MG63 (cell line): ENCODE measurements around the gene TRMT10B. TPM values are rescaled to one million over a fixed set of nuclear protein-coding genes. Genes with fewer than 3 reads are reported as not detected.
"Not testable (repeated sequence)": the region's sequence is repeated elsewhere in the genome, so short reads cannot be mapped to it uniquely, and the experiment has no call there.

Experiments
- DNase-seq: peaks from one replicate; pipeline ENCODE4 v3.0.0-alpha.2; 2020
- H3K27me3 ChIP-seq: fragments of 250-450 bp; sonication (Bioruptor Pico); 2 replicates; pipeline ENCODE4 v1.5.1; 2020; ENCODE audit warnings: mild to moderate bottlenecking, moderate library complexity
- H3K36me3 ChIP-seq: fragments of 250-450 bp; sonication (Bioruptor Pico); 2 replicates; pipeline ENCODE4 v1.5.1; 2020; ENCODE audit warnings: mild to moderate bottlenecking, moderate library complexity
- H3K4me3 ChIP-seq: fragments of 250-450 bp; sonication (Bioruptor Pico); 2 replicates; pipeline ENCODE4 v1.5.1; 2020; ENCODE audit warnings: mild to moderate bottlenecking, moderate library complexity
- H3K9me3 ChIP-seq: fragments of 250-450 bp; sonication (Bioruptor Pico); 2 replicates; pipeline ENCODE4 v1.5.1; 2020; ENCODE audit warnings: mild to moderate bottlenecking, moderate library complexity
- total RNA-seq: library from RNA; depleted of rRNA; stranded (reverse); fragments of >200 nt; shearing (Covaris generic); gene quantifications from 2 replicates; pipeline ENCODE4 v1.2.3, GENCODE V29; 2014; ENCODE audit warnings: low replicate concordance

The TRMT10B gene
- total RNA-seq, 1 experiment from 2014 or later, result 1.5 TPM

DNA sequence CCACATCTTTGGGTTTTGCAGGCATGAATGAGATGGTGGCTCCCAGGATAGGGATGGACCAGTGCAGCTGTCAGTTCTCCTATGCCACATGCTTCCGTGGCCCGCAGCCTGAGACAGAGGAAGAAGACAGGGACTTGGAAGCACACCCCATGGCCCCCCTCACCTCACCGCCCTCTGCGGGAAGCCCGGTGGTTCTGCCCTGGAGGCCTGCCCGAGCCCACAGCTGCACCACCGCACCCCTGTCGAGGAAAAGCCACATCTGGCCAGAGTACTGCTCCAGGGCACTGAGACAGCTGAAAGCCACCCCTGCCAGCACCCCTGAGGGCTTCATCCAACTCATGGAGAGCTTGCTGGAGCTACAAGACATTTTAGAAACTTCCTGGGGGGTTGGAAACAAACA lies 7.6 kb upstream of the TRMT10B start:
- Histone ChIP-seq H3K4me3 (no peak overlapping the region), H3K36me3 (no peaks in the 10 kb centered on the region), H3K9me3 (no peaks in the 10 kb centered on the region), H3K27me3 (no peaks in the 10 kb centered on the region)
- peak; percentile 62 for DNase-seq

DNA sequence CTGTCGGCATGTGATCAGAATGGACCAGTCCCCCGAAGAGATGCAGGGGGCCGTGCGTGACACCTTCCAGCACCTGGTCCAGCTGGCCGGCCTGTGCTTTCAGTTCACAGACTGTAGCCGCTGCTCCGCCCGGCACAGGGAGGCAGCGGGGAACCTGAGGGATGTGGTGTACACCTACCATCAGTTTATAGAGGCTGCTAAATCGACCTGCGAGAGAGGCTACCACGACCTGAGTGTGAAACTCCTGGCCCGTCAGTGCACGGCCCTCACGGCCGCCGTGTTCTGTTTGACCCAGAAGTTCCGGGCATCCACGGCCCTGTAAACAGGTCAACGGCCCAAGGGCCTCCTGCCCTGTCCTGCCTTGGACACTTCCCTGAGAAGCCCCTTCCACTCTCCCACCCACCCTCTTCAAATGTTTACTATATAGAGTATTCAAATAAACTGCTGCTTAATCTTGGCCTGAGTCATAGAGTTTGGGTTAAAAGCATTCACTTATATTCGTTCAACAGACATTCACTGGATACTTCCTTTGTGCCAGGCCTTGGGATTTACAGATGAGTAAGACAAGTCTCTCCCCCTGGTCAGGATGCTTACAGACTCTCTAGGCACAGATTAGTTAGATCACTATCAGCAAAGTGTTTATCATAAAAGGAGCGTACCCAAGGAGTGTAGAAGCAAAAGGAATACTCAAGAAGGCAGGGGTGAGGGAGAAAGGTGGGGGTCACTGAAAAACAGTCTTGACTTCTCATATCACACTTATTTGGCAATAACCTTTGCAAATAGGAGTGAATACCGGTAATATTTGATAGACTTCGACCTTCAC lies 6.9 kb upstream of the TRMT10B start:
- Histone ChIP-seq H3K9me3 (no peaks in the 10 kb centered on the region), H3K27me3 (no peaks in the 10 kb centered on the region), H3K36me3 (no peaks in the 10 kb centered on the region), H3K4me3 (no peak overlapping the region)
- DNase-seq, result peak; percentile 23

GRCh38 chr9:37747271-37747753 lies 6.3 kb upstream of the TRMT10B start:
- peak; percentile 45 for DNase-seq
- H3K27me3 ChIP-seq, result no peaks in the 10 kb centered on the region
- no peak overlapping the region for H3K4me3 ChIP-seq
- H3K36me3 ChIP-seq, result no peaks in the 10 kb centered on the region
- H3K9me3 ChIP-seq, result no peaks in the 10 kb centered on the region

- Histone ChIP-seq H3K36me3 (no peaks in the 10 kb centered on the region), H3K9me3 (peaks cover 3% of the 10 kb centered on the region), H3K4me3 (no peak overlapping the region), H3K27me3 (no peaks in the 10 kb centered on the region)
- DNase-seq, result no peak
These were observed 4.5 kb upstream of the TRMT10B start for GRCh38 chr9:37749129-37749528.

- no peak overlapping the region for H3K4me3 ChIP-seq
- no peaks in the 10 kb centered on the region for H3K27me3 ChIP-seq
- peaks cover 3% of the 10 kb centered on the region for H3K9me3 ChIP-seq
- no peaks in the 10 kb centered on the region for H3K36me3 ChIP-seq
- DNase-seq, result no peak
These were observed 2.4 kb upstream of the TRMT10B start for GRCh38 chr9:37751186-37751585.

DNA sequence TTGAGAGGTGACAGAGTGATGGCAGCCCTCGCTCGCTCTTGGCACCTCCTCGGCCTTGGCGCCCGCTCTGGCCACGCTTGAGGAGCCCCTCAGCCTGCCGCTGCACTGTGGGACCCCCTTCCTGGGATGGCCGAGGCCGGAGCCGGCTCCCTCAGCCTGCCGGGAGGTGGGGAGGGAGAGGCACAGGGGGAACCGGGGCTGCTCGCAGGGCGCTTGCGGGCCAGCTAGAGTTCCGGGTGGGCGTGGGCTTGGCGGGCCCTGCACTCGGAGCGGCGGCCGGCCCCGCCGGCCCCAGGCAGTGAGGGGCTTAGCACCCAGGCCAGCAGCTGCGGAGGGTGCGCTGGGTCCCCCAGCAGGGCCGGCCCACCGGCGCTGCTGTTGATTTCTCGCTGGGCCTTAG lies 1.9 kb upstream of the TRMT10B start:
- not testable (repeated sequence) for H3K4me3 ChIP-seq, H3K9me3 ChIP-seq, H3K27me3 ChIP-seq, H3K36me3 ChIP-seq, DNase-seq

GRCh38 chr9:37752112-37752511 lies 1.5 kb upstream of the TRMT10B start:
- not testable (repeated sequence) for H3K9me3 ChIP-seq, H3K4me3 ChIP-seq, H3K27me3 ChIP-seq, H3K36me3 ChIP-seq, DNase-seq

- DNase-seq, result no peak
- H3K4me3 ChIP-seq, result peak overlapping the region; percentile 56
- no peaks in the 10 kb centered on the region for H3K27me3 ChIP-seq
These were observed 740 bp upstream of the TRMT10B start for GRCh38 chr9:37752642-37753488.

DNA sequence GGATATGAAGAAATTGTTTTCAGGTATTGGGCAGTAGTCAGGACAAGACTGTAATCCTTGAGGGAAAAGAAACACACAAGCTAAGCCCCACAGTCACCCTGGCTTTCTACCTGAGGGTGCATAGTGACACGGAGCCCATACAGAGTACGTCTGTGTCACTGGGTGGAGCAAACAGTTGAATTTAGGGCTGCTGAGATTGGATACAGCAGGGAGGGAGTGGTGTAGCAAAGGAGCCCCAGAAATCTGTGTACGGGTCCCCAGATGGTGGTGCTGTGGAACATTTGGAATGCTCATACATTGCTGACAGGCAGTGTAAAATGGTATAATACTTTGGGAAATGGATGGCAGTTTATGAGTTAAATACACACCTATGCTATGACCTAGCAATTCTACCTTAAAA lies 5.1 kb downstream of the TRMT10B start:
- H3K27me3 ChIP-seq, result no peaks in the 10 kb centered on the region
- H3K36me3 ChIP-seq, result no peaks in the 10 kb centered on the region
- no peak overlapping the region for H3K4me3 ChIP-seq
- no peak for DNase-seq
- no peaks in the 10 kb centered on the region for H3K9me3 ChIP-seq

More at GRCh38 chr9:37752642-37753488, 740 bp upstream of the TRMT10B start:
- H3K36me3 ChIP-seq, result no peaks in the 10 kb centered on the region
- peaks cover 3% of the 10 kb centered on the region for H3K9me3 ChIP-seq

- H3K36me3 ChIP-seq, result no peaks in the 10 kb centered on the region
- H3K27me3 ChIP-seq, result no peaks in the 10 kb centered on the region
- no peak for DNase-seq
- H3K9me3 ChIP-seq, result no peaks in the 10 kb centered on the region
- no peak overlapping the region for H3K4me3 ChIP-seq
These were observed 7.0 kb downstream of the TRMT10B start for GRCh38 chr9:37760416-37761161.

GRCh38 chr9:37761511-37761910 lies 7.9 kb downstream of the TRMT10B start:
- Histone ChIP-seq H3K4me3 (no peak overlapping the region), H3K36me3 (no peaks in the 10 kb centered on the region), H3K27me3 (no peaks in the 10 kb centered on the region), H3K9me3 (no peaks in the 10 kb centered on the region)
- DNase-seq, result no peak

DNA sequence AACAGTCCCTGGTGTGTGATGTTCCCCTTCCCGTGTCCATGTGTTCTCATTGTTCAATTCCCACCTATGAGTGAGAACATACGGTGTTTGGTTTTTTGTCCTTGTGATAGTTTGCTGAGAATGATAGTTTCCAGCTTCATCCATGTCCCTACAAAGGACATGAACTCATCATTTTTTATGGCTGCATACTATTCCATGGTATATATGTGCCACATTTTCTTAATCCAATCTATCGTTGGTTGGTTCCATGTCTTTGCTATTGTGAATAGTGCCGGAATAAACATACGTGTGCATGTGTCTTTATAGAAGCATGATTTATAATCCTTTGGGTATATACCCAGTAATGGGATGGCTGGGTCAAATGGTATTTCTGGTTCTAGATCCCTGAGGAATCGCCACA lies 11.7 kb downstream of the TRMT10B start:
- not testable (repeated sequence) for H3K27me3 ChIP-seq, H3K36me3 ChIP-seq, H3K4me3 ChIP-seq, H3K9me3 ChIP-seq, DNase-seq

DNA sequence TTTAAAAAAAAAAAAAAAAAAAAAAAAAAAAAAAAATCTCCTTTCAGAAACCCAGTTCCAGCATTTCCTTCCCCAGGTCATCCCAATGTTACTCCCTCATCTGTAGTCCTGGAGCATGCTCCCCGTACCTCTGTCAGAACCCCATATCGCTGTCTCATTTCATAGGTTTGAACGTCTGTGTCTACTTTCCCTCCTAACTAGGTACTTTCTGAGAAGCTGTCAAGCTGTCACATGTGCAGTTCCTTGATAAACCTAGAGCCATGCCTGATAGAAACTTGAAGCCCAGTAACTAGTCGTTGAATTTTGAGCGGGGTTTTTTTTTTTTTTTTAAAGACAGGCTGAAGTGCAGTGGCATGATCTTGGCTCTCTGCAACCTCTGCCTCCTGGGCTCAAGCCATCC lies 15.7 kb downstream of the TRMT10B start:
- Histone ChIP-seq H3K4me3 (no peak overlapping the region), H3K27me3 (no peaks in the 10 kb centered on the region), H3K36me3 (no peaks in the 10 kb centered on the region), H3K9me3 (no peaks in the 10 kb centered on the region)
- no peak for DNase-seq

GRCh38 chr9:37769995-37770394 lies 16.4 kb downstream of the TRMT10B start:
- Histone ChIP-seq H3K36me3 (no peaks in the 10 kb centered on the region), H3K4me3 (no peak overlapping the region)

GRCh38 chr9:37775216-37775919 lies 21.8 kb downstream of the TRMT10B start:
- Histone ChIP-seq H3K9me3 (no peaks in the 10 kb centered on the region), H3K4me3 (no peak overlapping the region), H3K27me3 (no peaks in the 10 kb centered on the region), H3K36me3 (peaks cover 20% of the 10 kb centered on the region)
- no peak for DNase-seq

More at GRCh38 chr9:37769995-37770394, 16.4 kb downstream of the TRMT10B start:
- DNase-seq, result no peak
- Histone ChIP-seq H3K9me3 (no peaks in the 10 kb centered on the region), H3K27me3 (no peaks in the 10 kb centered on the region)

DNA sequence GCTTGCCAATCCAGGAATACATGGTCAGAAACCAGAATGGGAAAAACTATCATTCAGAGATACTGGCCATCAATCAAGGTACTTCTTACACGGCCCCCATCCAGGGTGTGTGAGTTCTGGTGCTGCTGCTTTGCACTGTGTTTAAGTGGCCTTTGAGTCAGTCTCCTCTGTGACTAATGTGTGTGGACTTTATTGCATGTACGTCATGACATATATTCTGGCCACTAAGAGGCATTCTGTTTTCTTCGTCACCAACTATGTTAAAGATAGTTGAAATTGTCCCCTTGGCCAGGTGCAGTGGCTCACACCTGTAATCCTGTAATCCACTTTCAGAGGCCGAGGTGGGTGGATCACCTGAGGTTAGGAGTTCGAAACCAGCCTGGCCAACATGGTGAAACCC lies 22.7 kb downstream of the TRMT10B start:
- H3K36me3 ChIP-seq, result peaks cover 30% of the 10 kb centered on the region
- no peak for DNase-seq
- no peaks in the 10 kb centered on the region for H3K9me3 ChIP-seq
- H3K27me3 ChIP-seq, result no peaks in the 10 kb centered on the region
- no peak overlapping the region for H3K4me3 ChIP-seq
